GM19328 (cell line): ENCODE results near the gene DIP2C.
"Not testable (repeated sequence)": the region's sequence is repeated elsewhere in the genome, so short reads cannot be mapped to it uniquely, and the experiment has no call there.

Experiments
- ATAC-seq: cut with Tn5 transposase; IDR thresholded peaks from one replicate; pipeline ENCODE4 v1.9.1; 2021; ENCODE audit warnings: mild to moderate bottlenecking, moderate library complexity; ENCODE audit not compliant: unreplicated experiment

Gene DIP2C

DNA sequence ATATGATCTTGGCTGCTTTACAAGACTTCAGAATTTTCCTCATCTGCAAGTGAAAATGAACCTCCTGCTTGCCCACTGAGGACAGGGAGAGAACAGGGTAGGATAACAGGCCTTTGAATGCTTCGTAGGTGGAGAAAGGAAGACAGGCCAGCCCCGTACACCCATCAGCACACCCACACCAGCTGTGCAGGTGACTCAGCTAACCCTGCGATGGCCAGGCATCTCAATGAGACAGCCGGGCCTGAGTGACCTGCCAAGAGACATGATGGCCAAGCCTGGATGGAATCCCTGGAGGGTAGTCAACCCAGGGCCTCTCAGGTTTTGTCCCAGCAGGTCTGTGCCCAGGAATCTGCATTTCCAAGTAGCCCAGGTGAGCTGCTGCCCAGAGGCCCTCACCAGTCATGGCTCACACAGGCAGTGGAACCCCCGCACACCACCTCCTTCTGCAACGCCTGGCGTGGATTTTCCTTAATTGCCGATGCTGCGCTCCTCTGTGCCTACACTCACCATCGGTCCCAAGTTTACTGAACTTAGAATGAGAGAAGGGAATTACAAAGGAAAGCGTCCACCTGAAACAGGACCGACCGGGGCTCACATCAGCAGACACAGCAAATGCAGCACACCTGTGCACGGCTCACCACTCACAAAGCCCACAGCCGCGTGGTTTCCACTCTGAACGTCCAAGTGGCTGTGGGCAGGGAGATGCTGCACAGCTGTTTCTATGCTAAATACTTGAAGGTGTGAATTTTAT is 163.7 kb downstream of the DIP2C start:
- no peak for ATAC-seq

DNA sequence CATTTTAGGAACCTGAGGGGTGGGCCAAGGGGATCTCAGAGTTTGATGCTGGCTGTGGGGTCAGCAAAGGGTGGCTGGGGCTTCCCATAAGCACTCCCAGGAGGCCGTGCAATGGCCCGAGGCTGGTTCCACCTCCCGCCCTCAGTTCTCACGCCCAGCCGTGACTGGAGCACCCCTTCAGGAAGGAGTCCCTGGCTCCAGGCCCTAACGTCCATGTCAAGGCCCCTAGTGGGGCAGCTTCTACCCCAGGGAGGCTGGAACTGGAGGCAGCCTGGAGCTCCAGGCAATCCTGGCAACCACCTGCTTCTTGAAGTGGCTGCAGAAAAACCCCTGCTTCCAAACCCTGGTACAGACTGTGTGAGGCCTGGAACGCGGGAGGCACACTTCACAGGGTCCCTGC is 165.5 kb downstream of the DIP2C start:
- no peak for ATAC-seq

DNA sequence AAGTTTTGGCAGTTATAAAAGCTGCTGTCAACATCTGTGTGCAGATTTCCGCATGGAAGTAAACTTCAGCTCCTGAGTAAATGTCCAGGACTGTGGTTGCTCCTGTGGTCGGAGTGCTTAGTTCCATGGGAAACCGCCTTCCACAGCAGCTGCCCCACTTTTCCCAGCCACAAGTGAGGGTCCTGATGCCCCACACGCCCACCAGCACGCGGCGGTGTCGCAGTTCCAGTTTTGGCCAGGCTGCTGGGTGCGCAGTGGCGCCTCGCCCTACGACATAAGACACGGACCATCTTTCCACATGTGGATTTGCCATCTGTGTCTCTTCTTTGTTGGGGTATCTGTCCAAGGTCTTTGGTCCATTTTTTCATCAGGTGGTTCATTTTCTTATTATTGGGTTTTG is 167.1 kb downstream of the DIP2C start:
- ATAC-seq = no peak

DNA sequence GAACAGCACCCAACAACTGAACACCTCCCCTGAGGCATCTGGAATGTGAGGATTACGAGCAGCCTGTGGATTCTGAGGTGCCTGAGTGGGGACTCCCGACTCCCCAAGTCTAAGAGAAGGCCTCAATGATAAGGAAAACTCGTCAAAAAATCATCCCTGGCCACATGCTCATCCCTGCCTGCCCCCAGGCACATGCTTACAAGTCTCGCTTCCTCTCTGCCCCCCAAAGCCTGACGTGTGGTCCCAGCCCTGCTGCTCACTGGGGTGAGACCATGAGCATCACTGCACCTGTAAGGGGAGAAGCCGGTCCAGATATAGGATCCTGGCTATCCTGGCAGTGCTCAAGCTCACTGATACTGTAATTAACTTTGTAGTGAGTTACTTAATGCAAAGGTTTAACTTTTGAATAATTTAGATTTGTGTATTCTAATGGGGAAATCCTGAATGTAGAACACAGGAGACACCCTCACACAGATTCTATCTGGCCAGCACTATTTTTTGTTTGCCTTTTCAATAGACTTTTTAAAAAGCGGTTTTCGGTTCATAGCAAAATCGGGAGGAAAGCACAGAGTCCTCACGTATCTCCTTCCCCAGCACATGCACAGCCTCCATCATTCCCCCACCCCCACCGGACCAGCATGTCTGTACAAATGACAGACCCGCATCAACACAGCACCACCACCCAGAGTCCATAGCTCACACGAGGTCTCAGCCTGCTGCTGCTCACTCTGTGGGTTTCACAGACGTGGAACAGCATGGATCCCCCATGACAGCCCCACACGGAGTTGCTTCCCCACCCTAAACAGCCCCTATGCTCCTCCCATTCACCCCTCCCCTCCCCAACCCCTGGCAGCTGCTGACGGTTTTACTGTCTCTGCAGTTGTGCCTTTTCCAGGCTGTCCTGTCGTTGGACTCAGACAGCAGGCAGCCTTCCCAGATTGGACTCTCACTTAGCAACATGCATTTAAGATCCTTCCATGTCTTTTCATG is 167.9 kb downstream of the DIP2C start:
- no peak for ATAC-seq

DNA sequence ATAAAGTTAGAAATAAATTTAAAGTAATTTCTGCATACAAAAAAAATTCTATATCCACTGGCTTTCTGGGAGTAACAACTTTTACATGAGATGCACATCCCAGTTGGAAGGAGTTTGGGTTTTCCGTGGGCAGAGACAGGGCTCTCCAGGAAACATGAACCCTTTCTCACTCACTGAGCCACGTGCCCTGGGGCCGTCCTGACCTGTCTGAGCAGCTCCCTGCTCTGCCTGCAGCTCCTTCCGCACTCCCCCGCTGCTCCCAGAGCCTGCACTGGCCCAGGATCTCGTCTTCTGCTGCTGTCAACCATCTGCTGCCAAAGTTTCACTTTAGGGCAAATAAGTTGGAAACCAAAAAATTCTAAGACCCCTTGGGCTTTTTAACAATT is 169.1 kb downstream of the DIP2C start:
- no peak for ATAC-seq

DNA sequence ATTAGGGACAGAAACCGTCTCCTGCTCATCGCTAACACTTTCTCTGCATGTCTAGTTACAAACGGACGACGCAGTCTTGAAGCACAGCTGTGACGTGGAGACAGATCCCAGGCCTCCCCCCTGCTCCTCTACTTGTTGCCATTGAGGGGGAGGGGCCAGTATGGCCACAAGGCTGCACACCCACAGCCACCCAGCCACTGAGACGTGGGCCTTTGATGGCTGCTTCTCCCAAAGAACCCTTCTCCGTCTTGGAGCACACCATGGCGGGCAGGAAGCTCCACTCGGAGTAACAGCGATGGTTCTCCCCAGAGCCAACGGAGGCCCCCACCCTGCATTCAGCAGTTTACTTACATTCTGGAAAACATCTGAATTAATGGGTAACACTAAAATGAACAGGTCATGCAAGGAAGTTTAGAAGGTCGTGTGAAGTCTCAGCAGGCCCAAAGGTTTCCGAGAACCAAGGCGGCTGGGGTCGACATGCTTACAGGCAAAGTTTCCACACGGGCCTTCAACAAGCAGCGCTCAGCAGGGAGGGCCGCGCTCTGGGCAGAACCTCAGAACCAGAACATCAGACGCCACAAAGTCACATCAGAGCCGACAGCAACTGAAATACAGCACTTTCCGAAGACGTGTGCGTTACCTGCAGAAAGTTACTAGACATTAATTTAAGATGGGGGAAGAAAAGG is 169.6 kb downstream of the DIP2C start:
- ATAC-seq = no peak

DNA sequence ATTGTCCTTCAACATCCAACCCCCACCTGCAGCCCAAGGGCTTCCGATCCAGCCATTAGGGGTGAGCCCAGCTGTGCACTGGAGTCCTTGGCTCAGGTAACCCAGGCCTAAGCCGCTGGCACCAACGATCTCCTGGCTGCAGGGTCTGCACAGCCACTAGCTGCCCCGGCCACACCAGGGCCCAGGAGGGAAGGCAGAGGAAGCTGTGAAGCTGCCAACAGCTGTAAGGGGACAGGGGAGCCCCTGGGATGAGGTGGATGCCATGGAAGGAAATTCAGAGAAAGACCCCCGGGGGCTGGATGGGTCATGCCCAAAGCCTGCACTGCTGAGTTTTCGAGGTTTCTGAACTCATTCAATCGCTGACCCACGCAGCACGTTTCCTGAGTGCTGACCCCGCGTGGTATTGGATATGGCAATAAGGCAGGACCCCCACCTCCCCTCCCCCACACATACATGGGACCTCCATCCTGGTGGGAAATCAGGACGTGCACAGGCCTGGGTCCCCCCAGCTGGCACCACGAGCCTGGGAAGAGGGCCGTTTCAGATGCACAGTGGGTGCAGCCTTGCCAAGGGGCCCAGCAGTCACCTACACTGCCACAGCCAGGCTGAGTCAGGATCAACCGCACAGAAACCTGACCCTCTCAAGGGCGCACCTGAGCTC is 170.3 kb downstream of the DIP2C start:
- ATAC-seq = no peak

DNA sequence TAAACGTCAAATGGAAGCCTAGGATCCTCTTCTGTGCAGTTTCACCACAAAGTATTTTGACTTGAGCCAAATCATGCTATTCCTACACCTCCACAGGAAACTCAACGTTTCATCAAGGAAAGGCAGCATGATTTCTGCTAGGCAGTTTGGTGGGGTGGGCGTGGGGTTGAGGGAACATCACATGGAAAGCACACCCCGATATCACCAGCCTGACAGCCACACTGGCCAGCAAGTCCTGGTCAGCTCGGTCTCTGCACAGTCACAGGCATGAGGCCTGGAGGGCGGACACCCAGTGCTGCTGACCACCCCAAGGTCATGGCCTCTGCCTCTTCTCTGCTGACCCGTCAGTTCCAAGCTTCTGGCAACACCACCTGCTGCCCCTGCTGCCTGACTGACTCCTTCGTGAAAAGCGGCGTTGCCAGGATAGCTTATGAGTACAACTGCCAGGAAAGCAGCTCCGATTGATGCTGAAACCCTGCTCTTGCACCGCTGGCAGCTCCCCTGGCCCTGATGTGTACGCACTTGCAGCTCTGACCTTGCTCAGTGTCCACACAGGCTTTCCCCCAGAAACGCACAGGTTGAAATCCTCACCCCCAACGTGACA is 171.5 kb downstream of the DIP2C start:
- no peak for ATAC-seq

DNA sequence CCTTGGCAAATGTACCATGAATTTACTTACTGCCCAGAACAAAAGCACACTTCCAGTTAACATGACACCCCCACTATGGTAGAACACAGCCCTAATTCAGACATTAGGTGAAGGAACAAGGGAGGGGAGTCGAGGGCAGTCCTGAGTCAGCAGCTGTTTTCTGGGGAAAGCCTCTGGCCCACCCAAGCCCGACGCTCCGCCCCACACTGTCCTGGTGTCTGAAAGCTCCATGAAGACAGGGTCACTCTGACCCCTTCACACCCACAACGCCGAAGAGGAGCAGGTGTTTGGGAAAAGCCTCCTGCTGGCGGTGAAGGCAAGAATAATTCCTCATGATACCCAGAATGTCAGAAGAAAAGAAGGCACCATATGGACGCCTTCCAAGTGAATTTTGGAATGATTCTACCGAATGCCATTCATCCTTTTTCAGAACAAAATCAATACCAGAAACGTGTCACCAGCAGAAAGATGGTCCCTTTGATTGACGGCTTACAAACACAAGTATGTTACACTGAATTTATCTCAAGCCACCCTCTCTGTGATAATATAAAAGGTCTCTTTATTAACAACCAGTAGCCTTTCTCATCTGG is 172.1 kb downstream of the DIP2C start:
- ATAC-seq = no peak

DNA sequence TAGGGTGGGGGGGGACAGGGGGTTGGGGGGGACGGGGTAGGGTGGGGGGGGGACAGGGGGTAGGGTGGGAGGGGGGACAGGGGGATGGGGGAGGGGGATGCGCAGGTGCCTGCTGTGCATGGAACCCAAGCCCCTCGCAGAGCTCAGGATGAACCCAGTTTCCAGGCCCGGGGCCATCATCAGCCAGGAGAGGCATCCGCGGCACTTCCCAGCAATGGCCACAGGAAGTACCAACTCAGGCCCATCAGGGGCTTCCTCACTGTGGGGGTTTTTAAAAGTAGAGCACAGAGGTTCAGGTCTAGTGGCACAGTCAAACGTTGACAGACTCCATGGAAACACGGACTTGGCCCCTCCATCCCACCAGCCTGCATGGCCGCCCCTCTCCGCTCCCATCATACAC is 172.7 kb downstream of the DIP2C start:
- ATAC-seq = no peak

DNA sequence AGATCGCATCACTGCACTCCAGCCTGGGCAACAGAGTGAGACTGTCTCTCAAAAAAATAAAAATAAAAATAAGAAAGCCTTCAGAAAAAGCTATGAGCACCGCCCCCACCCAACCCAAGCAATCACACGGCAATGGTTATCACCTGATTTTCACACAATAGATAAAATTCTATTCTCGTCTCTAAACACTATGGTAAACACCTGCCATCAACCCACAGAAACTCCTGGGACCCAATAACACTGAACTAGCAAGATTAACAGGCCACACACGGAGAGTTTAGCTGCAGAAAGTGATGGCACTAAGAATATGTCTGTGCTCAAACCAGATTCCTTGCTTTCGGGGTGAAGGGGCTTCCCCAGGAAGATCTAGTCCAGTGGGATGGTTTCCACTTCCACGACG is 173.8 kb downstream of the DIP2C start:
- no peak for ATAC-seq

DNA sequence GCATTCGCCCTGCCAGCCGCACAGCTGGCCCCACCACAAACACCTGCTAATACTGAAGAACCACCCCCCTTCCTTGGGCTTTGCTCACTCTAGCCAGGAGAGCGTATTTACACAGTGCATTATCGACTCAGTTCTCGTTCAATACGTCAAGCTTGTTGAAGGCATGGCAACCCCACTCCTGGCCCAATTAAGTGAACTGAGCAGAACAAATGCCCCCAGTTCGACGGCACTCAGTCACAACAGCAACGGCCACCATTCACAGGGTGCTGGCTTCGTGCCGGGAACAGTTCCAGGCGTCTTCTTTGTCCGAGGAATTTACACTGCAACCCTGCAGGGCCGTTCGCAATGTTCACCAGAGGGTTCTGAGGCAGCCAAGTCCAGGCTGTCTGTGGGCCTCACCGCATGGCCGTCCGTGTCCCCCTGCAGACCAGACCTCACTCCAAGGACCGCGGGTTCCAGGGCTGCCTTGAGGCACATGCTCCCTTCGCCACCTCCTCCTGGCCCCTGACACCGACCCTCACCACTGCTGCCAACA is 175.3 kb downstream of the DIP2C start:
- ATAC-seq = no peak

DNA sequence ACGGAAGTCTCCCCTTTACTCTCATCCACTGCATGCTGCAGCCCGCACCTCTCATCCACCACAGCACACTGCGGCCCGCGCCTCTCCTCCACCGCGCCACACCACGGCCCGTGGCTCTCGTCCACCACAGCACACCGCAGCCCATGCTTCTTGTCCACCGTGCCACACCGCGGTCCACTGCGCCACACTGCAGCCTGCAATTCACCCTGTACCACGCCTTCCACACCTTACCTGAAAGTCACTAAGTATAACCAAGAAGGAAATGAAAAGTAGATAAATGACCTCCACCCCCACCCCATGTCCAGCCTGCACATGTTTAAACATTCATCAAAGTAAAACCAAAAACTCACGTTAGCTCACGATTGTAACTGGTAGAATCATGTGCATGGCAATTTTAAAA is 176.1 kb downstream of the DIP2C start:
- ATAC-seq = no peak

DNA sequence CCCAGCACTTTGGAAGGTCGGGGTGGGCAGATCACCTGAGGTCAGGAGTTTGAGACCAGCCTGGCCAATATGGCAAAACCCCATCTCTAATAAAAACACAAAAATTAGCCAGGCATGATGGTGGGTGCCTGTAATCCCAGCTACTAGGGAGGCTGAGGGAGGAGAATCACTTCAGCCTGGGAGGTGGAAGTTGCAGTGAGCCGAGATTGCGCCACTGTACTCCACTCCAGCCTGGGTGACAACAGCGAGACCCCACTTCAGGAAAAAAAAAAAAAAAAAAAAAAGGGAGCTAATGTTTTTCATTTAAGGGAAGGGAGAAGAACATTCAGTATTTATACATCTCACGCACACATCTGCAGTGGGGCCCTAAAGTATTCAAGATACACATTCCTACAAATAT is 176.8 kb downstream of the DIP2C start:
- not testable (repeated sequence) for ATAC-seq

DNA sequence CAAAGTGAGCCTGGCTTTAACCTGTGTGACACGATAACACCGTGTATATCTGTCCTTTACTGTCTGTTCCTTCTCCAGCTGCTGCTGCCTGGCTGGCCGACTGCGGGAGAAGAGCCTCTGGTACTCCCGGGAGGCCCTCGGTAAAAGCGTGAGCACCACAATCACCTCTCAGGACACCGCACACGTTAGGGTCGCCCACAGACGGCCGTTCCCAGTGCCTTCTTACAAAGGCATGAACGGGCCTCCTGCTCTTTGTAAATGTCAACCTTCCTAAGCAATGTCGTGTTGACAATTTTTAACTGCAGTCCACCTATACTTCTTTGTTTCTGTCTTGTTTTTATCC is 177.6 kb downstream of the DIP2C start:
- ATAC-seq = no peak

DNA sequence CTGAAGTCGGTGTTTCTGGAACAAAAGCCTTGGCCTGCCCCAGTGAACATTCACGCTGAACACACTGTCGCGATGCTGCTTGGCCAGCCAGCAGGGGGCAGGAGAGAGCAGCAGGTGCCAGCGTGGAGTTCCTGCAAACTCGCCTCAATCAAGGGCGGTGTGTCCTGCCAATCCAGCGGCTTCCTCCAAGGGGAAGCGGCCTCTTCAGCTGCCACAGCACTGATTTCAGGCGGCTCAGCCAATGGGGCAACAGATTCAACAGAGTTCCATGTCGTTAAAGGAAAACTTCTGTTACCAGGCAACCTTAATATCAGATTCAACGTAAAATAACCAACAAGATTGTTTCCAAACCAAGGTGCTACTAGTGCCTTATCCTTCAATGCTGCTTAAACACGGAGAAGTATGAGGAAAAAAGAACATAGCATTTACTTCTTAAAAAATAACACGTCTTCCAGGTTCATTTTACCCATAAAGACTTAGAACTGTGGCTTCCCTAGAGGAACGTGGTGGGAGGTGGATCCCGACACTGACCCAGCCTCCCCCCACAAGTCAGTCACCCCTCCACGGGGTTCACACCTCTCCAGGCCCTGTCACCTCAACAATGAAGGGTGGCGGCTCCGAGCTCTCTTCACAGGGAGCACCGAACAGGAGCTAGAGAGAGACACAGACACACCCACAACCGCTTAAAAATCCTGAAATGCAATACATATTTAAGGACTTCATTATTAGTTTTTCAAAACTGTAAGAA is 178.2 kb downstream of the DIP2C start:
- ATAC-seq = no peak

DNA sequence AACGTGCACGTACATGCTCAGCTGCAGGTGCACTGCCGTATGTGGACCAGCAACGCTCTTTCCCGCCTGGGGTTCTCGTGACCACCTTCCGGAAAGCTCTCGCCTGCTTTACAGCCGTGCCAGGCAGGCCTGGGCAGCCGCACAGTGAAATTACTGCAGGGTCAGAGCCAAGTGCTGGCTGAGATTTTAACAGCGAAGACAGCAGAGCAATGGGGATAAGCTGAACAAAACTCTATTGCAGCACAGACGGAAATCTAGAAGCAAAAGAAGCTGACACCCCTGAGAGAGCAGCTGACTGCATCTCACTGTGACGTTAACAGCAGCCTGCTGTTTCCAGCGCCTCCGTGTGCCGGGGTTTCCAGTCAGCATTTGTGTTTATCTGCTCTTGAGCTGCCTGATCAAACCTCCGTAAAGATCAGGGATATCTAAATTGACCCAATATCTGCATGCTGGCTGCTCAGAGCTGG is 179.0 kb downstream of the DIP2C start:
- ATAC-seq = no peak

DNA sequence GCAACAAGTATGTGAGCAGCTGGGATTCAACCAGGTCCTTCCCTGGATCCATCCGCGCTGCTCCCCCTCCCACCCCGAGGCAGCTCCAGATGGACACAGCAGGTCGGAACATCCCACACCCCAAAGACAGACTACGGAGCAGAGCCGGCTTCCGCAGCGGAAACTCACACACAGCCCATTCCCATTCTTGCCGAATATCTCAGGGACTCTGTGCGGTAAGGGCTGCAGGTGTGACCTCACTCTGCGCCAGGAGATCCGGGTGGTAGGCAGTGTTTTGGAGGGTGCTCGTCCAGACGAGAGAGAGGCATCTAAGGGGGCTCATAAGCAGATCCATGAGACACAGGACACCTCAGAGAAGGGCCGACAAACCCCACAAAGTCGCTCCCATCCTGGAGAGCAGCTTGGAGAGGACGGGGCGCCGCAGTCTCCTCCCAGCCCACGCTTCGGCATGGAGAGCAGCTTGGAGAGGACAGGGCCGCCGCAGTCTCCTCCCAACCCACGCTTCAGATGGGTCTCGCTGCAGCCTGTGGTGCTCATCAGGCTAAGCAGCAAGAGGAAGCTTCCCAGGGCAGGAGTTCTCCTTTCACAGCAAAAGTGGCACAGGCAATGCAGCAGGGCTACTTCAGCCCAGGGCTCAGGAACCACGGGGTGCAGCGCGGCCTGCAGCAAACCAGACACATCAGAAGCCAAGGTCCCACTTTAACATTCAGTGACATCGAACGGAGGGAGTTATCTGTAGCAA is 179.9 kb downstream of the DIP2C start:
- no peak for ATAC-seq

DNA sequence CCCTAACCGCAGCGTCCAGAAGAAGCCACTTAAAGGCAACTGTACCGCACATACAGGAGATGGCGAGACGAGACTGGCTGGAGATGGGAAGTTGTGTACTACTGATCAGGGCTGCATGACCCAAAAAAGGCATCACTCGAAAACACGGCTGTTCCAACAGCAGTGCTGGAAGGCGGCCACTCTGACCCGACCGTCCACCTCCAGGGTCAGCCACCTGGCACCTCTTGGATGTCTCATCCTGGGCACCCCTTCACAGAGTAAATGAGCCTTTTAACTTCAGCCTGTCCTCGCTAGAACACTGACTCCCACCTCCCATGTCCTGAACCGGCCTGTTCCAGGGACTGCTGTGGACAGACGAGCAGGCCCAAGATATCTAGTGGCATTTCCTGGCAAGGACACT is 180.7 kb downstream of the DIP2C start:
- ATAC-seq = no peak
